HepG2 (cell line): ENCODE results near the gene FXYD4. TPM values are rescaled to one million over a fixed set of nuclear protein-coding genes. Genes with fewer than 3 reads are reported as not detected.

Experiments used
- CBX1 ChIP-seq: IDR thresholded peaks from one replicate; pipeline ENCODE4 v1.6.1; 2016; ENCODE audit warnings: antibody characterized with exemption, low read depth
- CHD2 ChIP-seq: IDR thresholded peaks from 2 replicates; pipeline ENCODE4 v1.6.1; 2011; ENCODE audit warnings: low read depth, low read length, improper control_type of control experiment
- GABPA ChIP-seq, 2 experiments: IDR thresholded peaks; 2 replicates each; pipeline ENCODE4 v1.6.1; 2011 to 2016; ENCODE audit warnings: low read depth in 2 of 2, low read length in 1 of 2, missing biosample characterization in 1 of 2, missing genetic modification characterization in 1 of 2
- HMGXB3 ChIP-seq: sonication (generic); formaldehyde crosslinking; IDR thresholded peaks from 2 replicates; pipeline ENCODE4 v1.4.0; 2020; ENCODE audit warnings: missing genetic modification reagents, borderline replicate concordance
- MEIS2 ChIP-seq: sonication (generic); formaldehyde crosslinking; IDR thresholded peaks from 2 replicates; pipeline ENCODE4 v1.9.0; 2021; ENCODE audit warnings: mild to moderate bottlenecking, missing genetic modification reagents
- MTF1 ChIP-seq: sonication (generic); formaldehyde crosslinking; IDR thresholded peaks from 2 replicates; pipeline ENCODE4 v1.5.0; 2020; ENCODE audit warnings: missing genetic modification reagents
- MXD4 ChIP-seq: IDR thresholded peaks from 2 replicates; pipeline ENCODE4 v1.6.1; 2016; ENCODE audit warnings: mild to moderate bottlenecking, missing biosample characterization, missing genetic modification reagents
- NKX3-1 ChIP-seq: sonication (generic); formaldehyde crosslinking; IDR thresholded peaks from 2 replicates; pipeline ENCODE4 v1.5.0; 2020; ENCODE audit warnings: missing genetic modification reagents
- PAWR ChIP-seq: sonication (generic); formaldehyde crosslinking; IDR thresholded peaks from 2 replicates; pipeline ENCODE4 v1.4.0; 2020; ENCODE audit warnings: missing genetic modification reagents, mild to moderate bottlenecking, borderline replicate concordance
- RBFOX2 ChIP-seq: fragments of 200-400 bp; formaldehyde crosslinking; IDR thresholded peaks from 2 replicates; pipeline ENCODE4 v1.6.1; 2017; ENCODE audit warnings: low read depth, mild to moderate bottlenecking, low read length
- SNAI1 ChIP-seq: sonication (generic); formaldehyde crosslinking; IDR thresholded peaks from 2 replicates; pipeline ENCODE4 v1.5.0; 2020; ENCODE audit warnings: mild to moderate bottlenecking, missing genetic modification reagents, borderline replicate concordance
- TERF1 ChIP-seq: sonication (generic); formaldehyde crosslinking; IDR thresholded peaks from 2 replicates; pipeline ENCODE4 v1.8.0; 2022; ENCODE audit warnings: mild to moderate bottlenecking, missing genetic modification reagents, moderate library complexity
- XRCC5 ChIP-seq: fragments of 200-400 bp; formaldehyde crosslinking; optimal IDR thresholded peaks from 2 replicates; pipeline ENCODE3; 2017; ENCODE audit warnings: mild to moderate bottlenecking, low read length
- ZNF230 ChIP-seq: sonication (generic); formaldehyde crosslinking; IDR thresholded peaks from 2 replicates; pipeline ENCODE4 v1.4.0; 2020; ENCODE audit warnings: mild to moderate bottlenecking, missing genetic modification reagents
- ZNF326 ChIP-seq: sonication (generic); formaldehyde crosslinking; IDR thresholded peaks from 2 replicates; pipeline ENCODE4 v1.4.0; 2020; ENCODE audit warnings: missing genetic modification reagents, borderline replicate concordance
- ZNF329 ChIP-seq: sonication (generic); formaldehyde crosslinking; IDR thresholded peaks from 2 replicates; pipeline ENCODE4 v1.9.0; 2021; ENCODE audit warnings: low read depth, mild to moderate bottlenecking, missing genetic modification reagents
- ZNF33B ChIP-seq: sonication (generic); formaldehyde crosslinking; IDR thresholded peaks from 2 replicates; pipeline ENCODE4 v1.5.1; 2020; ENCODE audit warnings: mild to moderate bottlenecking, missing genetic modification reagents
- ZNF510 ChIP-seq: sonication (generic); formaldehyde crosslinking; IDR thresholded peaks from 2 replicates; pipeline ENCODE4 v1.4.0; 2020; ENCODE audit warnings: low read depth, mild to moderate bottlenecking, missing genetic modification reagents
- ZNF713 ChIP-seq: sonication (generic); formaldehyde crosslinking; IDR thresholded peaks from 2 replicates; pipeline ENCODE4 v1.4.0; 2020; ENCODE audit warnings: mild to moderate bottlenecking, missing genetic modification reagents
- polyA plus RNA-seq, 8 experiments: library from polyadenylated mRNA; depleted of rRNA in 3 of 8; stranded (reverse) in 7 of 8; unstranded in 1 of 8; fragments of >200 nt; fragmentation: Illumina TruSeq in 4 of 8; extraction: Trizol in 4 of 8; gene quantifications; 2 replicates each; pipeline versions ENCODE4 v1.2.1 to v1.2.3, GENCODE V29; 2011 to 2016; ENCODE audit warnings: low read depth in 4 of 8, missing spikeins in 1 of 8, mixed read lengths in 1 of 8; ENCODE audit not compliant: insufficient read depth in 1 of 8
- total RNA-seq, 5 experiments: library from RNA; depleted of rRNA; stranded (reverse); fragments of >200 nt; fragmentation: Illumina TruSeq; extraction: Trizol; gene quantifications; 2 replicates each; pipeline ENCODE4 v1.2.3, GENCODE V29; 2016; ENCODE audit warnings: low read depth in 1 of 5
- TF ChIP-seq, protein P1 (sequence below): sonication (generic); formaldehyde crosslinking; IDR thresholded peaks from 2 replicates; pipeline ENCODE4 v1.4.0; 2020; ENCODE audit warnings: missing genetic modification reagents
- TF ChIP-seq, protein P2 (sequence below): sonication (generic); formaldehyde crosslinking; IDR thresholded peaks from 2 replicates; pipeline ENCODE4 v1.5.0; 2020; ENCODE audit warnings: mild to moderate bottlenecking, missing genetic modification reagents

The FXYD4 gene
- total and polyA plus RNA-seq, 2 of the 13 experiments (the other 11 are each of a cell fraction or from before 2014, with no cell fraction given) = not detected

DNA sequence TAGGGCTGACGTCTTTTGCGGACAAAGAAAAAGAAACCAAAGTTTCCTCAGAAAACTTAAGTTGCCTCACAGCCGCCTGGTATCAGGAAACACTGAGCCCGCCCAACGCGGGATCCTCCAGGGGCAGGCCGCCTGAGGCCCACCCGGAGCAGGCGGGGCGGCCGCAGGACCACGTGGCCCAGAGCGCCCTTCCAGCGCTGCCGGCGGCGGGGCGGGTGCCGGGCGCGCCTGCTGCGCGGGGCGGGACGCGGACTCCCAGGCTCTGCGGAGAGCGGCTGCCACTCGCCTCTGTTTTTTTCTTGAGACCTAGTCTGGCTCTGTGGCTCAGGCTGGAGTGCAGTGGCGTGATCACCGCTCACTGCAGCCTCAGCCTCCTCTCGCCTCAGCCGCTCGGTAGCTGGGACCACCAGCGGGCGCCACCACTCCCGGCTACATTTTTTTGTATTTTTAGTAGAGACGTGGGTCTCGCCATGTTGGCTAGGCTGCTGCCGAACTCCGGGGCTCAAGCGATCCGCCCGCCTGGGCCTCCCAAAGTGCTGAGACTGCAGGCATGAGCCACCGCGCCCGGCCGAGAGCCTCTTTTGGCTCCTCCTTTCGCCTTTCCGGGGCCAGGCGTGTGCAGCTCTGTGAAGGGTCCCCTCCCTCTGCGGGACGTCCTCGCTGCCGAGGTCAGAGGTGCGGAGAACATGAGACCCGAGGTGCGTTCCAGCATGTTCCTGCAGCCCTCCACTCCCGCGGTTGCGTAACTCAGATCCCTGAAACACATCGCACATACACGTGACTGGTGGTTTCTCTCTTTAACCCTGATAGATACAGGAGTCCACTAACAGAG is 49.1 kb downstream of the FXYD4 start (continued):
- TF ChIP-seq SNAI1 (CRISPR knock-in tag) (peak; percentile 91), ZNF329 (CRISPR knock-in tag) (peak; percentile 94), GABPA (IDR thresholded peaks at IDR 0.05; ENCODE audit: low read depth, low read length) (peak; percentile 34; the same call in 1 of the 2 replicates), GABPA (CRISPR knock-in tag; IDR thresholded peaks at IDR 0.05; ENCODE audit: low read depth) (peak; percentile 61), TERF1 (CRISPR knock-in tag) (peak; percentile 83; the same call in 1 of the 2 replicates), PAWR (CRISPR knock-in tag) (no peak), XRCC5 (peak; percentile 75), ZNF230 (CRISPR knock-in tag) (peak; percentile 96), ZNF33B (CRISPR knock-in tag) (peak; percentile 98), CHD2 (no peak), MEIS2 (CRISPR knock-in tag) (peak; percentile 93), MTF1 (peak; percentile 96), HMGXB3 (CRISPR knock-in tag) (peak; percentile 92), NKX3-1 (CRISPR knock-in tag) (peak; percentile 99), ZNF510 (CRISPR knock-in tag) (peak; percentile 59; the same call in 1 of the 2 replicates), MXD4 (peak; percentile 94), ZNF713 (CRISPR knock-in tag) (peak; percentile 34), RBFOX2 (peak; percentile 97), ZNF326 (CRISPR knock-in tag) (no peak), CBX1 (peak; percentile 62)
- TF ChIP-seq, protein P1, sequence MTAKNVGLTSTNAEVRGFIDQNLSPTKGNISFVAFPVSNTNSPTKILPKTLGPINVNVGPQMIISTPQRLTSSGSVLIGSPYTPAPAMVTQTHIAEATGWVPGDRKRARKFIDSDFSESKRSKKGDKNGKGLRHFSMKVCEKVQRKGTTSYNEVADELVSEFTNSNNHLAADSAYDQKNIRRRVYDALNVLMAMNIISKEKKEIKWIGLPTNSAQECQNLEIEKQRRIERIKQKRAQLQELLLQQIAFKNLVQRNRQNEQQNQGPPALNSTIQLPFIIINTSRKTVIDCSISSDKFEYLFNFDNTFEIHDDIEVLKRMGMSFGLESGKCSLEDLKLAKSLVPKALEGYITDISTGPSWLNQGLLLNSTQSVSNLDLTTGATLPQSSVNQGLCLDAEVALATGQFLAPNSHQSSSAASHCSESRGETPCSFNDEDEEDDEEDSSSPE (CRISPR knock-in tag) = peak; percentile 96
- TF ChIP-seq, protein P2, sequence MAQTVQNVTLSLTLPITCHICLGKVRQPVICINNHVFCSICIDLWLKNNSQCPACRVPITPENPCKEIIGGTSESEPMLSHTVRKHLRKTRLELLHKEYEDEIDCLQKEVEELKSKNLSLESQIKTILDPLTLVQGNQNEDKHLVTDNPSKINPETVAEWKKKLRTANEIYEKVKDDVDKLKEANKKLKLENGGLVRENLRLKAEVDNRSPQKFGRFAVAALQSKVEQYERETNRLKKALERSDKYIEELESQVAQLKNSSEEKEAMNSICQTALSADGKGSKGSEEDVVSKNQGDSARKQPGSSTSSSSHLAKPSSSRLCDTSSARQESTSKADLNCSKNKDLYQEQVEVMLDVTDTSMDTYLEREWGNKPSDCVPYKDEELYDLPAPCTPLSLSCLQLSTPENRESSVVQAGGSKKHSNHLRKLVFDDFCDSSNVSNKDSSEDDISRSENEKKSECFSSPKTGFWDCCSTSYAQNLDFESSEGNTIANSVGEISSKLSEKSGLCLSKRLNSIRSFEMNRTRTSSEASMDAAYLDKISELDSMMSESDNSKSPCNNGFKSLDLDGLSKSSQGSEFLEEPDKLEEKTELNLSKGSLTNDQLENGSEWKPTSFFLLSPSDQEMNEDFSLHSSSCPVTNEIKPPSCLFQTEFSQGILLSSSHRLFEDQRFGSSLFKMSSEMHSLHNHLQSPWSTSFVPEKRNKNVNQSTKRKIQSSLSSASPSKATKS (CRISPR knock-in tag) = peak; percentile 98
